ENCODE results near the gene GNA12. TPM values are rescaled to one million over a fixed set of nuclear protein-coding genes. Genes with fewer than 3 reads are reported as not detected.

Gene GNA12
- total and polyA plus RNA-seq, 10 of the 15 experiments (the other 5 are each of a cell fraction or from before 2014, with no cell fraction given) = 1.9 to 51.8 (median 12.6) TPM

DNA sequence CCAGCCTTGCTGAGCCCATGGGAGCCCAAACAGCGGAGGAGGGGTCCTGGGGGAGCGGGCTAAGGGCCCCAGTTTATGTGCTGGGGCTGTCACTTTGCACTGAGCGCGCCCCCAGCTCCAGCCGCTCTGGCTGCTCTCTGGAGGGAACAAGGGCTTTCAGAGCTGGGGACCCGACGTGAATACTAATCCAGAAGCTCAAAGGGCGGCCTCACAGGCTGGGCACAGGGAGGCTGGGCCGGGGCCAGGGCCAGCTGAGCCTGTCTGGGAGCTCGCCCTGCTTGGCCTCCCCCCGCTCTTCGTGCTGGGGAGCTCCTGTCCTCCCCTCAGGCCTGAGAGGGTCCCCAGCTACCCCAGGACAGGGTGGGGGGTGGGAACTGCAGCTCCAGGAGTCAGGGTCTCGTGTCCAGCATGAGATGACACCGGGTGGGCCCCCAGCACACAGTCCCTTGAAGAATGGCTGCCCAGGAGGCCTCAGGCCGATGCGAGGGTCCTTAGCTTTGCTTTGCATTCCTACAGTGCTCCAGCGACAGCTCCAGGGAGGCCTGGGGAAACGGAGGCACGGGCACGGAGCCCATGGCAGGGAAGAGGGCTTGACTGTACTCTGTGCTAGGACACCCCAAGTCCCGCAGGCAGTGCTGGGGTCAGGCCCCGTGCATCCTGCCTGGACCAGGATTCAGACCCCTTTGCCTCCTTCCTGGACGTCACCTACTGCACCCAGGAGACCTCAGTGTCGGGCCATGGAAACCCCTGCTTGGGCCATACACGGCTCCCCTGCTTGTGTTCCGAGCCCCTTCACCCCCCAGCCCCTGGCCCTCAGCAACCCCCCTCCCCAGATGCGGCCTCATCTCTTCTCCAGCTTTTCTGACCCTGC lies 161.9 kb downstream of the GNA12 start:
- ChIA-PET POLR2A (interaction anchor here (0.6 to 2.4 kb wide), 4 partner anchors 27 to 1182 kb away, joined by 3 to 7 read pairs (median 3); no protein-coding TSS in a partner anchor), CTCF (interaction anchor here (0.6 to 5.6 kb wide), 8 partner anchors 11 to 458 kb away, joined by 3 to 65 read pairs (median 6); no protein-coding TSS in a partner anchor), SMC1A (ENCODE audit: uncharacterized antibody, unreplicated experiment) (interaction anchor here (0.8 to 2.3 kb wide), 6 partner anchors 10 to 214 kb away, joined by 3 to 12 read pairs (median 4); no protein-coding TSS in a partner anchor), RAD21 (ENCODE audit: unreplicated experiment) (interaction anchor here (1.0 to 3.2 kb wide), 7 partner anchors 17 to 230 kb away, joined by 3 to 28 read pairs (median 4); partner anchors contain the start of gene TTYH3)
- Histone ChIP-seq H2AFZ (ENCODE audit: control insufficient read depth, low read depth, low read length) (no peak overlapping the region), H3K27ac (ENCODE audit: control insufficient read depth, insufficient read depth) (no peak overlapping the region), H3K79me2 (ENCODE audit: control insufficient read depth, insufficient read depth, low read length) (no peaks in the 10 kb centered on the region), H3K4me1 (ENCODE audit: control insufficient read depth, insufficient read depth, low read length) (no peaks in the 10 kb centered on the region), H4K20me1 (ENCODE audit: control insufficient read depth, insufficient read depth) (no peaks in the 10 kb centered on the region), H3K4me3 (no peak overlapping the region), H3K4me2 (ENCODE audit: control insufficient read depth, insufficient read depth) (no peak overlapping the region), H3K27me3 (replicated peaks in 1 of 2; ENCODE audit: control insufficient read depth in 2 of 2, insufficient read depth in 2 of 2, low read length in 1 of 2) (peaks cover 0 to 2% of the 10 kb centered on the region in 2 experiments; a peak in 1 of 4 replicates), H3K9ac (ENCODE audit: control insufficient read depth, insufficient read depth, low read length) (no peak overlapping the region), H3K36me3 (ENCODE audit: control insufficient read depth in 2 of 2, insufficient read depth in 2 of 2, low read length in 1 of 2) (no peaks in the 10 kb centered on the region), H3K9me3 (replicated peaks; ENCODE audit: control insufficient read depth, insufficient read depth, low read length) (no peaks in the 10 kb centered on the region; the same call in 2 of the 3 replicates)
- in situ Hi-C loops (cut with MboI) = no loop called here
- no TSS peak for BruUV-seq (replicated peaks)
- ATAC-seq (no peak), FAIRE-seq (no peak), DNase-seq (ENCODE audit: low read depth, low spot score) (no peak)
- intact Hi-C loops (cut with micrococcal nuclease; ENCODE audit: unreplicated experiment) = loop anchor here (1.0 kb wide), 1 partner anchor 231 kb away; no protein-coding TSS in a partner anchor
- 42% methylated on average over 22 of the region's 27 CpGs for WGBS (ENCODE audit: insufficient coverage, insufficient replicate concordance, low lambda C conversion rate, missing lambda C conversion rate)
- TF ChIP-seq POLR2AphosphoS5 (IDR thresholded peaks at IDR 0.05; ENCODE audit: low read length) (no peak), ATF7 (IDR thresholded peaks at IDR 0.05; ENCODE audit: low read depth) (no peak), MXI1 (IDR thresholded peaks at IDR 0.05; ENCODE audit: low read depth, low read length) (no peak), NR2C2 (IDR thresholded peaks at IDR 0.05; ENCODE audit: borderline replicate concordance, control insufficient read depth, insufficient read length, low read depth) (no peak), ZBTB11 (CRISPR knock-in tag; IDR thresholded peaks at IDR 0.05) (no peak), RCOR1 (conservative IDR thresholded peaks at IDR 0.05; ENCODE audit: low read depth, low read length) (no peak), KLF5 (IDR thresholded peaks at IDR 0.05; ENCODE audit: partially characterized antibody) (no peak), JUNB (IDR thresholded peaks at IDR 0.05) (no peak), MEF2A (IDR thresholded peaks at IDR 0.05; ENCODE audit: insufficient read depth, low read depth, low read length) (no peak), SIN3A (IDR thresholded peaks at IDR 0.05; ENCODE audit: low read depth, low read length) (no peak), RELA (IDR thresholded peaks at IDR 0.05; ENCODE audit: borderline replicate concordance, partially characterized antibody) (no peak)
- TF ChIP-seq, protein P1, sequence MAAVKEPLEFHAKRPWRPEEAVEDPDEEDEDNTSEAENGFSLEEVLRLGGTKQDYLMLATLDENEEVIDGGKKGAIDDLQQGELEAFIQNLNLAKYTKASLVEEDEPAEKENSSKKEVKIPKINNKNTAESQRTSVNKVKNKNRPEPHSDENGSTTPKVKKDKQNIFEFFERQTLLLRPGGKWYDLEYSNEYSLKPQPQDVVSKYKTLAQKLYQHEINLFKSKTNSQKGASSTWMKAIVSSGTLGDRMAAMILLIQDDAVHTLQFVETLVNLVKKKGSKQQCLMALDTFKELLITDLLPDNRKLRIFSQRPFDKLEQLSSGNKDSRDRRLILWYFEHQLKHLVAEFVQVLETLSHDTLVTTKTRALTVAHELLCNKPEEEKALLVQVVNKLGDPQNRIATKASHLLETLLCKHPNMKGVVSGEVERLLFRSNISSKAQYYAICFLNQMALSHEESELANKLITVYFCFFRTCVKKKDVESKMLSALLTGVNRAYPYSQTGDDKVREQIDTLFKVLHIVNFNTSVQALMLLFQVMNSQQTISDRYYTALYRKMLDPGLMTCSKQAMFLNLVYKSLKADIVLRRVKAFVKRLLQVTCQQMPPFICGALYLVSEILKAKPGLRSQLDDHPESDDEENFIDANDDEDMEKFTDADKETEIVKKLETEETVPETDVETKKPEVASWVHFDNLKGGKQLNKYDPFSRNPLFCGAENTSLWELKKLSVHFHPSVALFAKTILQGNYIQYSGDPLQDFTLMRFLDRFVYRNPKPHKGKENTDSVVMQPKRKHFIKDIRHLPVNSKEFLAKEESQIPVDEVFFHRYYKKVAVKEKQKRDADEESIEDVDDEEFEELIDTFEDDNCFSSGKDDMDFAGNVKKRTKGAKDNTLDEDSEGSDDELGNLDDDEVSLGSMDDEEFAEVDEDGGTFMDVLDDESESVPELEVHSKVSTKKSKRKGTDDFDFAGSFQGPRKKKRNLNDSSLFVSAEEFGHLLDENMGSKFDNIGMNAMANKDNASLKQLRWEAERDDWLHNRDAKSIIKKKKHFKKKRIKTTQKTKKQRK (IDR thresholded peaks at IDR 0.05; ENCODE audit: low read depth, low read length) = no peak
- TF ChIP-seq, protein P2, sequence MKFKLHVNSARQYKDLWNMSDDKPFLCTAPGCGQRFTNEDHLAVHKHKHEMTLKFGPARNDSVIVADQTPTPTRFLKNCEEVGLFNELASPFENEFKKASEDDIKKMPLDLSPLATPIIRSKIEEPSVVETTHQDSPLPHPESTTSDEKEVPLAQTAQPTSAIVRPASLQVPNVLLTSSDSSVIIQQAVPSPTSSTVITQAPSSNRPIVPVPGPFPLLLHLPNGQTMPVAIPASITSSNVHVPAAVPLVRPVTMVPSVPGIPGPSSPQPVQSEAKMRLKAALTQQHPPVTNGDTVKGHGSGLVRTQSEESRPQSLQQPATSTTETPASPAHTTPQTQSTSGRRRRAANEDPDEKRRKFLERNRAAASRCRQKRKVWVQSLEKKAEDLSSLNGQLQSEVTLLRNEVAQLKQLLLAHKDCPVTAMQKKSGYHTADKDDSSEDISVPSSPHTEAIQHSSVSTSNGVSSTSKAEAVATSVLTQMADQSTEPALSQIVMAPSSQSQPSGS (IDR thresholded peaks at IDR 0.05; ENCODE audit: low read length) = no peak
